RWPE2 (cell line): ENCODE data around the gene PAX1.

Experiments
- ATAC-seq: fragments of 200-7000 bp; cut with Tn5 transposase; 3 replicates; pipeline ENCODE4 v1.9.1; 2021; ENCODE audit warnings: low read depth
- DNase-seq: peaks from one replicate; pipeline ENCODE4 v3.0.0-alpha.2; 2020; ENCODE audit warnings: low spot score
- H3K27ac ChIP-seq: fragments of 450-650 bp; 2 replicates; pipeline ENCODE4 v1.5.1; 2017; ENCODE audit warnings: mild to moderate bottlenecking; ENCODE audit not compliant: poor library complexity, severe bottlenecking
- H3K27me3 ChIP-seq: fragments of 250-450 bp; sonication (Bioruptor Pico); 2 replicates; pipeline ENCODE4 v1.5.1; 2021; ENCODE audit warnings: mild to moderate bottlenecking, moderate library complexity; ENCODE audit not compliant: insufficient read depth, poor library complexity, severe bottlenecking
- H3K36me3 ChIP-seq: fragments of 250-450 bp; sonication (Bioruptor Pico); 2 replicates; pipeline ENCODE4 v1.5.1; 2020; ENCODE audit warnings: low read depth, mild to moderate bottlenecking, moderate library complexity
- H3K4me1 ChIP-seq: fragments of 250-450 bp; sonication (Bioruptor Pico); 2 replicates; pipeline ENCODE4 v1.5.1; 2021; ENCODE audit warnings: mild to moderate bottlenecking, moderate library complexity; ENCODE audit not compliant: insufficient read depth, poor library complexity, severe bottlenecking
- H3K4me3 ChIP-seq: fragments of 250-450 bp; sonication (Bioruptor Pico); 2 replicates; pipeline ENCODE4 v1.5.1; 2021; ENCODE audit warnings: mild to moderate bottlenecking, moderate library complexity; ENCODE audit not compliant: severe bottlenecking
- H3K9me3 ChIP-seq: fragments of 250-450 bp; sonication (Bioruptor Pico); 2 replicates; pipeline ENCODE4 v1.5.1; 2021; ENCODE audit warnings: mild to moderate bottlenecking, moderate library complexity; ENCODE audit not compliant: severe bottlenecking
- CTCF ChIP-seq: fragments of 450-650 bp; IDR thresholded peaks from one replicate; pipeline ENCODE4 v1.5.1; 2017; ENCODE audit warnings: mild to moderate bottlenecking, moderate library complexity; ENCODE audit not compliant: poor library complexity, severe bottlenecking

The PAX1 gene

GRCh38 chr20:21665687-21666446 lies 39.6 kb upstream of the PAX1 start:
- no peak for TF ChIP-seq CTCF
- Histone ChIP-seq H3K36me3 (no peaks in the 10 kb centered on the region), H3K27ac (peak overlapping the region; percentile 20), H3K4me3 (no peak overlapping the region), H3K27me3 (peaks cover 2% of the 10 kb centered on the region), H3K9me3 (no peaks in the 10 kb centered on the region), H3K4me1 (no peaks in the 10 kb centered on the region)
- DNase-seq (no peak), ATAC-seq (peak; percentile 96)

GRCh38 chr20:21670126-21670525 lies 35.3 kb upstream of the PAX1 start:
- no peak for TF ChIP-seq CTCF
- no peaks in the 10 kb centered on the region for H3K27me3 ChIP-seq
- H3K4me3 ChIP-seq: no peak overlapping the region
- no peaks in the 10 kb centered on the region for H3K4me1 ChIP-seq
- no peaks in the 10 kb centered on the region for H3K36me3 ChIP-seq
- ATAC-seq (no peak), DNase-seq (no peak)
- H3K9me3 ChIP-seq: no peaks in the 10 kb centered on the region
- no peak overlapping the region for H3K27ac ChIP-seq

GRCh38 chr20:21670981-21671380 lies 34.5 kb upstream of the PAX1 start:
- no peaks in the 10 kb centered on the region for H3K4me1 ChIP-seq
- DNase-seq (no peak), ATAC-seq (no peak)
- no peak for TF ChIP-seq CTCF
- no peaks in the 10 kb centered on the region for H3K36me3 ChIP-seq
- no peaks in the 10 kb centered on the region for H3K9me3 ChIP-seq
- H3K27me3 ChIP-seq: no peaks in the 10 kb centered on the region
- no peak overlapping the region for H3K27ac ChIP-seq
- no peak overlapping the region for H3K4me3 ChIP-seq

GRCh38 chr20:21677261-21677660 lies 28.2 kb upstream of the PAX1 start:
- Histone ChIP-seq H3K4me1 (no peaks in the 10 kb centered on the region), H3K36me3 (no peaks in the 10 kb centered on the region), H3K27ac (no peak overlapping the region), H3K27me3 (no peaks in the 10 kb centered on the region), H3K9me3 (no peaks in the 10 kb centered on the region), H3K4me3 (no peak overlapping the region)
- DNase-seq (no peak), ATAC-seq (no peak)
- TF ChIP-seq CTCF: no peak

- no peak for DNase-seq
- Histone ChIP-seq H3K27ac (no peak overlapping the region), H3K27me3 (no peaks in the 10 kb centered on the region)
Measured at GRCh38 chr20:21677781-21678180, 27.7 kb upstream of the PAX1 start.

More at GRCh38 chr20:21677781-21678180, 27.7 kb upstream of the PAX1 start:
- no peak for TF ChIP-seq CTCF
- Histone ChIP-seq H3K36me3 (no peaks in the 10 kb centered on the region), H3K9me3 (no peaks in the 10 kb centered on the region), H3K4me1 (no peaks in the 10 kb centered on the region), H3K4me3 (no peak overlapping the region)
- ATAC-seq: peak; percentile 41; the same call in 2 of the 3 replicates
